K562 (cell line): ENCODE data around the gene MEX3D. TPM values are rescaled to one million over a fixed set of nuclear protein-coding genes. Genes with fewer than 3 reads are reported as not detected.

Source experiments
- BHLHE40 ChIP-seq: IDR thresholded peaks from 2 replicates; pipeline ENCODE4 v1.6.1; 2011; ENCODE audit warnings: low read length, improper control_type of control experiment
- CSDE1 ChIP-seq, 2 experiments: fragments of 450-650 bp; IDR thresholded peaks; 2 replicates each; pipeline ENCODE4 v1.6.1; 2016; ENCODE audit warnings: mild to moderate bottlenecking in 1 of 2
- HNRNPLL ChIP-seq: fragments of 200-400 bp; formaldehyde crosslinking; IDR thresholded peaks from 2 replicates; pipeline ENCODE4 v1.6.1; 2017; ENCODE audit warnings: low read length, low read depth, mild to moderate bottlenecking; ENCODE audit not compliant: poor library complexity, severe bottlenecking
- ILK ChIP-seq: fragments of 450-650 bp; IDR thresholded peaks from 2 replicates; pipeline ENCODE4 v1.6.1; 2016; ENCODE audit warnings: missing genetic modification characterization, low read depth, mild to moderate bottlenecking, missing compliant biosample characterization, moderate library complexity, borderline replicate concordance
- PCBP2 ChIP-seq: fragments of 200-400 bp; formaldehyde crosslinking; IDR thresholded peaks from 2 replicates; pipeline ENCODE4 v1.6.1; 2018; ENCODE audit warnings: low read length, low read depth, mild to moderate bottlenecking, moderate library complexity; ENCODE audit not compliant: poor library complexity, severe bottlenecking
- RB1 ChIP-seq: fragments of 450-650 bp; IDR thresholded peaks from 2 replicates; pipeline ENCODE4 v1.6.1; 2017; ENCODE audit warnings: low read depth, mild to moderate bottlenecking
- RNF2 ChIP-seq: sonication (generic); IDR thresholded peaks from 2 replicates; pipeline ENCODE4 v1.6.1; 2016
- SP2 ChIP-seq: IDR thresholded peaks from 2 replicates; pipeline ENCODE4 v1.6.1; 2011; ENCODE audit warnings: mild to moderate bottlenecking, low read depth, low read length, moderate library complexity; ENCODE audit not compliant: poor library complexity, severe bottlenecking; ENCODE audit errors: extremely low read depth
- SPI1 ChIP-seq: IDR thresholded peaks from 2 replicates; pipeline ENCODE4 v1.6.1; 2011; ENCODE audit warnings: low read depth, low read length, control low read depth, borderline replicate concordance
- STAG1 ChIP-seq: sonication (generic); formaldehyde crosslinking; IDR thresholded peaks from 2 replicates; pipeline ENCODE4 v1.5.0; 2020; ENCODE audit warnings: missing genetic modification reagents, borderline replicate concordance
- TEAD1 ChIP-seq, 2 experiments: fragments of 450-650 bp in 1 of 2; sonication (generic) in 1 of 2; formaldehyde crosslinking; IDR thresholded peaks; 2 replicates each; pipeline versions ENCODE4 v1.4.0 to v1.8.0; 2020 to 2022; ENCODE audit warnings: mild to moderate bottlenecking in 2 of 2, missing genetic modification reagents in 1 of 2
- TEAD4 ChIP-seq, 2 experiments: sonication (generic) in 1 of 2; formaldehyde crosslinking in 1 of 2; IDR thresholded peaks; 2 replicates each; pipeline versions ENCODE4 v1.6.1 to v1.8.0; 2012 to 2022; ENCODE audit warnings: borderline replicate concordance in 1 of 2, inconsistent platforms in 1 of 2, low read length in 1 of 2, mild to moderate bottlenecking in 1 of 2, missing genetic modification reagents in 1 of 2
- U2AF2 ChIP-seq: fragments of 200-400 bp; formaldehyde crosslinking; optimal IDR thresholded peaks from 2 replicates; pipeline ENCODE3; 2017; ENCODE audit warnings: low read depth, mild to moderate bottlenecking, low read length
- ZBTB17 ChIP-seq: fragments of 450-650 bp; formaldehyde crosslinking; IDR thresholded peaks from 2 replicates; pipeline ENCODE4 v1.4.0; 2020; ENCODE audit warnings: mild to moderate bottlenecking
- ZNF263 ChIP-seq: sonication (generic); formaldehyde crosslinking; IDR thresholded peaks from 2 replicates; pipeline ENCODE4 v1.8.0; 2022; ENCODE audit warnings: mild to moderate bottlenecking, missing genetic modification reagents, borderline replicate concordance
- ZNF316 ChIP-seq: fragments of 450-650 bp; IDR thresholded peaks from 2 replicates; pipeline ENCODE4 v1.6.1; 2016
- polyA plus RNA-seq, 8 experiments: library from polyadenylated mRNA; depleted of rRNA in 4 of 8; stranded (reverse) in 5 of 8; unstranded in 3 of 8; fragments of >200 nt; fragmentation: Nextera tagmentation in 2 of 8; fragmentation: Illumina TruSeq in 1 of 8; extraction: Ambion mirVana in 2 of 8; extraction: Trizol in 1 of 8; gene quantifications; 2 replicates each; pipeline versions ENCODE4 v1.2.1 to v1.2.3, GENCODE V29; 2011 to 2014; ENCODE audit warnings: inconsistent platforms in 1 of 8, missing spikeins in 1 of 8
- total RNA-seq, 7 experiments: library from RNA; depleted of rRNA in 6 of 7; stranded (reverse); fragments of >200 nt in 6 of 7; fragmentation: Illumina TruSeq in 2 of 7; extraction: Trizol in 2 of 7; gene quantifications; 2 replicates each; pipeline versions ENCODE4 v1.2.1 to v1.2.3, GENCODE V29; 2011 to 2021; ENCODE audit warnings: low replicate concordance in 1 of 7
- TF ChIP-seq, protein P1 (sequence below): sonication (generic); formaldehyde crosslinking; IDR thresholded peaks from 2 replicates; pipeline ENCODE4 v1.8.0; 2022; ENCODE audit warnings: mild to moderate bottlenecking, missing genetic modification reagents
- TF ChIP-seq, protein P2 (sequence below): sonication (generic); formaldehyde crosslinking; IDR thresholded peaks from 2 replicates; pipeline ENCODE4 v1.9.0; 2022; ENCODE audit warnings: mild to moderate bottlenecking, missing genetic modification reagents
- TF ChIP-seq, protein P3 (sequence below): sonication (generic); formaldehyde crosslinking; IDR thresholded peaks from 2 replicates; pipeline ENCODE4 v1.8.0; 2022; ENCODE audit warnings: mild to moderate bottlenecking, low read depth, missing genetic modification reagents
- TF ChIP-seq, protein P4 (sequence below), 2 experiments: fragments of 450-650 bp; IDR thresholded peaks; 2 replicates each; pipeline ENCODE4 v1.6.1; 2016

The MEX3D gene
- total and polyA plus RNA-seq, 9 of the 15 experiments (the other 6 are each of a cell fraction or from before 2014, with no cell fraction given) = 1.7 to 39.3 (median 5.7) TPM

DNA sequence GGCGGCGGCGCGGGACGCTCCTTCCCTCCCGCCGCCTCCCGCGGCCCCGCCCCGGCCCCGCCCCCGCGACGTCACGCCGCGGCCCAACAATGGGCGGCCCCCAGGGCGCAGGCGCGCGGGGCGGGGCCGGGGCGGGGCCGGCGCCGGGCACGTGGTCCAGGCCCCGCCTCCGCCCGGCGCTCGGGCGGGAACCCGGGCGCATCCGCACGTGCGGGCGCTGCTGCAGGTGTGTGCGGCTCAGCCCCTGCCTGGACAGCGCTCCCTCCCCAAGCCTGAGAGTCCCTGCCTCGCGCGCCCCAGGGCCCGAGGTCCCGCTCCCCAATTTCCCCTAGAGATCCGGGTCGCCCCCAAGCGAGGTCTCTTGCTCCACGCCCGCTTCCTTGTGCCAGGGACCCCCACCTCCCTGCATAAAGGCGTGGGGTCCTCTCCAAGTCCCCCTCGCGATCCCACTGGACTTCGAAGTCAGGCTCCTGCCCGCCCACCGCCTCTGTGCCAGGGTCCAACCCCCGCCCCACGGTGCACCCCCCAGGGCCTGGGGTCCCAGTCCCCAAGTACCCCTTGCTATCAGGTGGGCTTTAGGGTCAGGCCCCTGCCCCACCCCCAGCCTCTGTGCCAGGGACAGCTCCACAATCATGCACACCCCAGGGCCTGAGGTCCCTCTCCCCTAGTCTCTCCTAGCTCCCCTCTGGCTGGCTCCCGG lies at the start of gene MEX3D (continued):
- TF ChIP-seq, protein P1, sequence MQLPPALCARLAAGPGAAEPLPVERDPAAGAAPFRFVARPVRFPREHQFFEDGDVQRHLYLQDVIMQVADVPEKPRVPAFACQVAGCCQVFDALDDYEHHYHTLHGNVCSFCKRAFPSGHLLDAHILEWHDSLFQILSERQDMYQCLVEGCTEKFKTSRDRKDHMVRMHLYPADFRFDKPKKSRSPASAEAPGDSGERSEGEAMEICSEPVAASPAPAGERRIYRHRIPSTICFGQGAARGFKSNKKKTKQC (CRISPR knock-in tag) = peak; percentile 88
- TF ChIP-seq BHLHE40 (peak; percentile 98), U2AF2 (no peak), ILK (tag) (no peak), STAG1 (CRISPR knock-in tag) (0 out of 2 replicates have a peak, but pooled peaks have one; percentile 25), CSDE1 (IDR thresholded peaks at IDR 0.05) (no peak), RNF2 (peak; percentile 81), TEAD4 (IDR thresholded peaks at IDR 0.05; ENCODE audit: low read length) (peak; percentile 43; the same call in 1 of the 2 replicates), TEAD4 (CRISPR knock-in tag; IDR thresholded peaks at IDR 0.05; ENCODE audit: borderline replicate concordance) (no peak), SPI1 (no peak), TEAD1 (CRISPR knock-in tag; IDR thresholded peaks at IDR 0.05) (peak in 1 of 2 experiments; percentile 70; a peak in 1 of 4 replicates), SP2 (no peak), RB1 (peak; percentile 97), ZBTB17 (CRISPR knock-in tag) (no peak), PCBP2 (no peak), ZNF263 (CRISPR knock-in tag) (0 out of 2 replicates have a peak, but pooled peaks have one; percentile 45), HNRNPLL (no peak), ZNF316 (no peak)
- TF ChIP-seq, protein P2, sequence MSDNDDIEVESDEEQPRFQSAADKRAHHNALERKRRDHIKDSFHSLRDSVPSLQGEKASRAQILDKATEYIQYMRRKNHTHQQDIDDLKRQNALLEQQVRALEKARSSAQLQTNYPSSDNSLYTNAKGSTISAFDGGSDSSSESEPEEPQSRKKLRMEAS = peak; percentile 94
- TF ChIP-seq, protein P3, sequence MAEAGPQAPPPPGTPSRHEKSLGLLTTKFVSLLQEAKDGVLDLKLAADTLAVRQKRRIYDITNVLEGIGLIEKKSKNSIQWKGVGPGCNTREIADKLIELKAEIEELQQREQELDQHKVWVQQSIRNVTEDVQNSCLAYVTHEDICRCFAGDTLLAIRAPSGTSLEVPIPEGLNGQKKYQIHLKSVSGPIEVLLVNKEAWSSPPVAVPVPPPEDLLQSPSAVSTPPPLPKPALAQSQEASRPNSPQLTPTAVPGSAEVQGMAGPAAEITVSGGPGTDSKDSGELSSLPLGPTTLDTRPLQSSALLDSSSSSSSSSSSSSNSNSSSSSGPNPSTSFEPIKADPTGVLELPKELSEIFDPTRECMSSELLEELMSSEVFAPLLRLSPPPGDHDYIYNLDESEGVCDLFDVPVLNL = peak; percentile 75; the same call in 1 of the 2 replicates
- TF ChIP-seq, protein P4, sequence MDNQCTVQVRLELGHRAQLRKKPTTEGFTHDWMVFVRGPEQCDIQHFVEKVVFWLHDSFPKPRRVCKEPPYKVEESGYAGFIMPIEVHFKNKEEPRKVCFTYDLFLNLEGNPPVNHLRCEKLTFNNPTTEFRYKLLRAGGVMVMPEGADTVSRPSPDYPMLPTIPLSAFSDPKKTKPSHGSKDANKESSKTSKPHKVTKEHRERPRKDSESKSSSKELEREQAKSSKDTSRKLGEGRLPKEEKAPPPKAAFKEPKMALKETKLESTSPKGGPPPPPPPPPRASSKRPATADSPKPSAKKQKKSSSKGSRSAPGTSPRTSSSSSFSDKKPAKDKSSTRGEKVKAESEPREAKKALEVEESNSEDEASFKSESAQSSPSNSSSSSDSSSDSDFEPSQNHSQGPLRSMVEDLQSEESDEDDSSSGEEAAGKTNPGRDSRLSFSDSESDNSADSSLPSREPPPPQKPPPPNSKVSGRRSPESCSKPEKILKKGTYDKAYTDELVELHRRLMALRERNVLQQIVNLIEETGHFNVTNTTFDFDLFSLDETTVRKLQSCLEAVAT (IDR thresholded peaks at IDR 0.05) = no peak
